OCI-LY1 (cell line): ENCODE measurements around the gene ARIH2.

Experiments
- H2AFZ ChIP-seq: fragments of 200-600 bp; sonication (generic), shearing (Covaris generic); 2 replicates; pipeline ENCODE4 v1.6.0; 2014; ENCODE audit warnings: antibody characterized with exemption, mild to moderate bottlenecking, low read length
- H3F3A ChIP-seq: fragments of 200-600 bp; sonication (generic), shearing (Covaris generic); 2 replicates; pipeline ENCODE4 v1.6.0; 2014; ENCODE audit warnings: mild to moderate bottlenecking, antibody characterized with exemption, low read length, moderate library complexity; ENCODE audit not compliant: insufficient read depth
- H3K27ac ChIP-seq: fragments of 200-600 bp; sonication (generic); 2 replicates; pipeline ENCODE4 v1.5.1; 2014; ENCODE audit warnings: low read length, mixed run types, mild to moderate bottlenecking, low read depth; ENCODE audit not compliant: poor library complexity, severe bottlenecking
- H3K27me3 ChIP-seq: fragments of 200-600 bp; sonication (generic); 2 replicates; pipeline ENCODE4 v1.6.0; 2014; ENCODE audit warnings: antibody characterized with exemption, mild to moderate bottlenecking, low read length, moderate library complexity; ENCODE audit not compliant: insufficient read depth
- H3K36me3 ChIP-seq: fragments of 200-600 bp; sonication (generic); 2 replicates; pipeline ENCODE4 v1.6.1; 2014; ENCODE audit warnings: mild to moderate bottlenecking, antibody characterized with exemption, low read length, moderate library complexity, mixed read lengths; ENCODE audit not compliant: insufficient read depth
- H3K4me1 ChIP-seq: fragments of 200-600 bp; sonication (generic); 2 replicates; pipeline ENCODE4 v1.5.1; 2014; ENCODE audit warnings: mild to moderate bottlenecking, low read length, moderate library complexity; ENCODE audit not compliant: insufficient read depth, severe bottlenecking
- H3K4me2 ChIP-seq: fragments of 200-600 bp; sonication (generic), shearing (Covaris generic); 2 replicates; pipeline ENCODE4 v1.6.1; 2014; ENCODE audit warnings: low read length
- H3K4me3 ChIP-seq: fragments of 200-600 bp; sonication (generic); 2 replicates; pipeline ENCODE4 v1.5.1; 2014; ENCODE audit warnings: low read length, low read depth, mild to moderate bottlenecking, mixed read lengths; ENCODE audit not compliant: poor library complexity, severe bottlenecking
- H3K79me2 ChIP-seq: fragments of 200-600 bp; shearing (Covaris generic); 2 replicates; pipeline ENCODE4 v1.6.1; 2016; ENCODE audit warnings: mixed run types, low read length, mixed read lengths; ENCODE audit not compliant: insufficient read depth
- H3K9ac ChIP-seq: fragments of 200-600 bp; sonication (generic), shearing (Covaris generic); 2 replicates; pipeline ENCODE4 v1.6.1; 2014; ENCODE audit warnings: mild to moderate bottlenecking, low read length, mixed read lengths
- H3K9me2 ChIP-seq: fragments of 200-600 bp; sonication (generic), shearing (Covaris generic); 2 replicates; pipeline ENCODE4 v1.6.1; 2014; ENCODE audit warnings: low read depth, mild to moderate bottlenecking, low read length, mixed read lengths
- H3K9me3 ChIP-seq: fragments of 200-600 bp; shearing (Covaris generic); 2 replicates; pipeline ENCODE4 v1.6.1; 2014; ENCODE audit warnings: low read length, mixed read lengths
- H4K20me1 ChIP-seq: fragments of 200-600 bp; sonication (generic), shearing (Covaris generic); 2 replicates; pipeline ENCODE4 v1.6.0; 2016; ENCODE audit warnings: mild to moderate bottlenecking, low read length; ENCODE audit not compliant: insufficient read depth
- EZH2 ChIP-seq: fragments of 200-600 bp; sonication (generic), shearing (Covaris generic); IDR thresholded peaks from 2 replicates; pipeline ENCODE4 v1.8.0; 2017; ENCODE audit warnings: borderline replicate concordance, mixed run types, mild to moderate bottlenecking, antibody characterized with exemption, low read length, moderate library complexity, mixed read lengths
- TF ChIP-seq, protein P1 (sequence below): fragments of 200-600 bp; sonication (generic), shearing (Covaris generic); IDR thresholded peaks from 2 replicates; pipeline ENCODE4 v1.5.1; 2017; ENCODE audit warnings: mild to moderate bottlenecking, antibody characterized with exemption, low read length, moderate library complexity, mixed read lengths

The ARIH2 gene

DNA sequence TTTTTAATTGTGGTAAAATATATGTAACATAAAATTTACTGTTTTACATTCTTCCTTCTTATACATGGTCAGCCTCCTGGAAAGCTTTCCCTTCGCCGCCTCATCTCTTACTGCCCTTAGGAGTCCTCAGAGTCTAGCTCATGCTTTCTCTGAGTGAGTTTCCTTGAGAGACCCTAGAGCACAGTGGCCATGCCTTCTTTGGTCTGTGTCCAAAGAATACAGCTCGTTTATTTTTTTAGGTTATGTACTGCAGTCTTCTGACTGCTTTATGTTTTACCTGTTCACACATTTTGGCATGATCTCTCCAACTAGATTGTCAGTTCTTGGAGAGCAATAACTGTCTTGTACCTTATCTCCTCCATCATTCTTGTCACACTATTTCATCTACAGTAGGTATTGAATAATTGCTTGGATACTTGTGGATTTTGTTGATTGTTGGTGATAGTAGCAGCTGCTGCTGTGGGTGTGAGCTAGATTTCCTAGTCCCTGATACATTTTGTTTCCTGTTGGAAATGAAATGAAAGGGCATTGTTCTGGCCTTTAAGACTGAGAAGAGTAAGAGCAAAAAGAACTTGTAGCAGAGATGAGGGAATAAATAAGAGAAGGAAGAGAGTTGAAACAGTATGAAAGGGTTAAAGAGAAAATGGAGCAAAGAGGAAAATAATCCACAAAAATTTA is 10.9 kb downstream of the ARIH2 start:
- Histone ChIP-seq H4K20me1 (no peaks in the 10 kb centered on the region), H3K4me1 (peaks cover 25% of the 10 kb centered on the region), H2AFZ (no peak overlapping the region), H3F3A (no peaks in the 10 kb centered on the region), H3K27me3 (no peaks in the 10 kb centered on the region), H3K79me2 (peaks cover 85% of the 10 kb centered on the region), H3K4me2 (no peak overlapping the region), H3K9ac (no peak overlapping the region), H3K36me3 (peaks cover 98% of the 10 kb centered on the region), H3K9me3 (no peaks in the 10 kb centered on the region), H3K27ac (no peak overlapping the region), H3K9me2 (no peaks in the 10 kb centered on the region), H3K4me3 (no peak overlapping the region)
- TF ChIP-seq EZH2: no peak
- TF ChIP-seq, protein P1, sequence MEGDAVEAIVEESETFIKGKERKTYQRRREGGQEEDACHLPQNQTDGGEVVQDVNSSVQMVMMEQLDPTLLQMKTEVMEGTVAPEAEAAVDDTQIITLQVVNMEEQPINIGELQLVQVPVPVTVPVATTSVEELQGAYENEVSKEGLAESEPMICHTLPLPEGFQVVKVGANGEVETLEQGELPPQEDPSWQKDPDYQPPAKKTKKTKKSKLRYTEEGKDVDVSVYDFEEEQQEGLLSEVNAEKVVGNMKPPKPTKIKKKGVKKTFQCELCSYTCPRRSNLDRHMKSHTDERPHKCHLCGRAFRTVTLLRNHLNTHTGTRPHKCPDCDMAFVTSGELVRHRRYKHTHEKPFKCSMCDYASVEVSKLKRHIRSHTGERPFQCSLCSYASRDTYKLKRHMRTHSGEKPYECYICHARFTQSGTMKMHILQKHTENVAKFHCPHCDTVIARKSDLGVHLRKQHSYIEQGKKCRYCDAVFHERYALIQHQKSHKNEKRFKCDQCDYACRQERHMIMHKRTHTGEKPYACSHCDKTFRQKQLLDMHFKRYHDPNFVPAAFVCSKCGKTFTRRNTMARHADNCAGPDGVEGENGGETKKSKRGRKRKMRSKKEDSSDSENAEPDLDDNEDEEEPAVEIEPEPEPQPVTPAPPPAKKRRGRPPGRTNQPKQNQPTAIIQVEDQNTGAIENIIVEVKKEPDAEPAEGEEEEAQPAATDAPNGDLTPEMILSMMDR: no peak

DNA sequence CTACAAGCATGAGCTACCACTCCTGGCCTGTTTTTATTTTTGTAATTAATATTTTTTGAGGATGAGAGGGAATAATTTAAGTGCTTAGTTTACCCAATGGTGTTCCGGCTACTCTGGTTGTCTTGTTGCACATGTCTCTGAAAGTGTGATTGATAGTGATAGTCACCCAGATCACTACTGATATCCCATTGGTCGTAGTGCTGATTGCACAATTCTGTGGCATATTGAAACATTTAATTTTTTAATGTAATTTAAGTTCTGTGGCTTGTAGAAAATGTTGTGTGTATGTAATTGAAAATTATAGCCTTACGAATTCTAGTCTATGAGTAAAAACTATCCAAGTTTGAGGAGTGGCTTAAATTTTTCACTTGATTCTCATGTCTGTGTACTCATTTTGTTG is 11.9 kb downstream of the ARIH2 start:
- H3K9me2 ChIP-seq: no peaks in the 10 kb centered on the region
- no peaks in the 10 kb centered on the region for H3F3A ChIP-seq
- H3K79me2 ChIP-seq: peaks cover 92% of the 10 kb centered on the region
- H3K27ac ChIP-seq: no peak overlapping the region
- H3K27me3 ChIP-seq: no peaks in the 10 kb centered on the region
- H3K36me3 ChIP-seq: peaks cover 98% of the 10 kb centered on the region
- H4K20me1 ChIP-seq: no peaks in the 10 kb centered on the region
- H3K9me3 ChIP-seq: no peaks in the 10 kb centered on the region
- no peak for TF ChIP-seq EZH2
- TF ChIP-seq, protein P1: no peak
- H3K4me2 ChIP-seq: no peak overlapping the region
- H2AFZ ChIP-seq: no peak overlapping the region
- H3K9ac ChIP-seq: no peak overlapping the region
- H3K4me1 ChIP-seq: peaks cover 25% of the 10 kb centered on the region
- H3K4me3 ChIP-seq: no peak overlapping the region

DNA sequence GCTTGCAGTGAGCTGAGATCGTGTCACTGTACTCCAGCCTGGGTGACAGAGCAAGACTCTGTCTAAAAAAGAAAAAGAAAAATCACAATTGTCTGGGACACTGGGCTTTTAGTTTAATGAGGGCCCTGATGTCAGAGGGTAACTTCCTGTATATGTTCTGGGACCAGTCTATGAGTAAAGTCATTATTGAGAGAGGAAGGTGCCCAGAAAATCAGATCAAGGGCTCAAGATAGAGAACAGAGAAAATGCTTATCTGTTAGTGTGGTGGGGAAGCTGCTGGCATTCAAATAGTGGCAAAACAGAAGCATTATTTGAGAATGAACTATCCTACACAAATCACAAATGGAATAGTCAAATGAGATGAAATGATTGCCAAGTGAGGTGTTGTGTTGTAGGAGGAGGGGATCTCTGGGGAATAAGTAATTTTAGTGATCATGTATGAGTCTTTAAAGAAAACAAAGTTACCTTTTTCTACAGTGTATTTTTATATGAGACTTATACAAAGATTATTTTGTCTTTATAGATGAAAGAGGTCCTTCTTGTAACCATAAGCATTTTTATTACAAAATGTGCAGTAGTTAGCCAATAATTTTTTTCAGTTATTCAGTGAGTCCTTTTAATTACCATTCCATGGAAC is 13.4 kb downstream of the ARIH2 start:
- Histone ChIP-seq H3K9ac (no peak overlapping the region), H3K9me2 (no peaks in the 10 kb centered on the region), H3K4me2 (no peak overlapping the region), H3K27me3 (no peaks in the 10 kb centered on the region), H3K27ac (no peak overlapping the region), H2AFZ (no peak overlapping the region), H3K9me3 (no peaks in the 10 kb centered on the region), H3K36me3 (peaks cover 97% of the 10 kb centered on the region), H3F3A (no peaks in the 10 kb centered on the region), H3K79me2 (peaks cover 90% of the 10 kb centered on the region), H3K4me3 (no peak overlapping the region), H4K20me1 (no peaks in the 10 kb centered on the region), H3K4me1 (peaks cover 22% of the 10 kb centered on the region)
- no peak for TF ChIP-seq EZH2
- TF ChIP-seq, protein P1: no peak
